Measurements from ENCODE around the gene NIPAL4. TPM values are rescaled to one million over a fixed set of nuclear protein-coding genes. Genes with fewer than 3 reads are reported as not detected.
"Not testable (repeated sequence)": the region's sequence is repeated elsewhere in the genome, so short reads cannot be mapped to it uniquely, and the experiment has no call there.

NIPAL4 gene
- total RNA-seq, 2 donors from 2014 or later: 1.6 TPM; not detected in 1

- no peak overlapping the region for H3K4me3 ChIP-seq
- no peaks in the 10 kb centered on the region for H3K9me3 ChIP-seq
- no peak for TF ChIP-seq CTCF (IDR thresholded peaks at IDR 0.05)
- DNase-seq (ENCODE audit: low spot score): no peak
- H3K27me3 ChIP-seq: no peaks in the 10 kb centered on the region
- H3K4me1 ChIP-seq: peaks cover 0 to 9% of the 10 kb centered on the region in 2 donors
- H3K36me3 ChIP-seq: peaks cover 41% of the 10 kb centered on the region
- H3K27ac ChIP-seq: no peak overlapping the region
These were observed 18.7 kb downstream of the NIPAL4 start for GRCh38 chr5:157478726-157479125.

- Histone ChIP-seq H3K27ac (no peak overlapping the region), H3K36me3 (peaks cover 45% of the 10 kb centered on the region), H3K4me3 (no peak overlapping the region), H3K27me3 (no peaks in the 10 kb centered on the region), H3K9me3 (no peaks in the 10 kb centered on the region), H3K4me1 (peaks cover 0 to 5% of the 10 kb centered on the region in 2 donors)
- DNase-seq (ENCODE audit: low spot score): no peak
- no peak for TF ChIP-seq CTCF (IDR thresholded peaks at IDR 0.05)
These were observed 19.2 kb downstream of the NIPAL4 start for GRCh38 chr5:157479166-157479565.

GRCh38 chr5:157479612-157480510, 19.8 kb downstream of the NIPAL4 start:
- Histone ChIP-seq H3K4me1 (peaks cover 0 to 7% of the 10 kb centered on the region in 2 donors), H3K4me3 (no peak overlapping the region), H3K9me3 (no peaks in the 10 kb centered on the region), H3K27me3 (no peaks in the 10 kb centered on the region), H3K36me3 (peaks cover 48% of the 10 kb centered on the region), H3K27ac (no peak overlapping the region)
- DNase-seq (ENCODE audit: low spot score): no peak
- TF ChIP-seq CTCF (IDR thresholded peaks at IDR 0.05): no peak

- Histone ChIP-seq H3K4me3 (no peak overlapping the region), H3K36me3 (peaks cover 50% of the 10 kb centered on the region)
- no peak for TF ChIP-seq CTCF (IDR thresholded peaks at IDR 0.05)
These were observed 21.3 kb downstream of the NIPAL4 start for GRCh38 chr5:157481265-157481664.

GRCh38 chr5:157481666-157482065, 21.7 kb downstream of the NIPAL4 start:
- Histone ChIP-seq H3K36me3 (peaks cover 54% of the 10 kb centered on the region), H3K27ac (no peak overlapping the region), H3K27me3 (no peaks in the 10 kb centered on the region), H3K9me3 (no peaks in the 10 kb centered on the region), H3K4me1 (peaks cover 0 to 23% of the 10 kb centered on the region in 2 donors), H3K4me3 (no peak overlapping the region)
- TF ChIP-seq CTCF (IDR thresholded peaks at IDR 0.05): no peak
- no peak for DNase-seq (ENCODE audit: low spot score)

More at GRCh38 chr5:157481265-157481664, 21.3 kb downstream of the NIPAL4 start:
- no peak for DNase-seq (ENCODE audit: low spot score)
- H3K27me3 ChIP-seq: no peaks in the 10 kb centered on the region
- H3K9me3 ChIP-seq: no peaks in the 10 kb centered on the region
- H3K27ac ChIP-seq: no peak overlapping the region
- peaks cover 0 to 19% of the 10 kb centered on the region in 2 donors for H3K4me1 ChIP-seq

GRCh38 chr5:157482702-157483101, 22.7 kb downstream of the NIPAL4 start:
- H3K9me3 ChIP-seq: not testable (repeated sequence)
- H3K4me1 ChIP-seq: peaks cover 0 to 33% of the 10 kb centered on the region in 2 donors

More at GRCh38 chr5:157482702-157483101, 22.7 kb downstream of the NIPAL4 start:
- not testable (repeated sequence) for H3K27me3 ChIP-seq; DNase-seq (ENCODE audit: low spot score); H3K27ac ChIP-seq; H3K4me3 ChIP-seq
- peaks cover 64% of the 10 kb centered on the region for H3K36me3 ChIP-seq
